HG03565 (cell line): ENCODE results near the gene RNF43.
A peak's percentile ranks its signal among the peaks of the same experiment; 100 is the strongest.

Experiments used
- ATAC-seq: cut with Tn5 transposase; IDR thresholded peaks from one replicate; pipeline ENCODE4 v1.9.1; 2021; ENCODE audit warnings: mild to moderate bottlenecking, moderate library complexity; ENCODE audit not compliant: unreplicated experiment

RNF43 gene

GRCh38 chr17:58382872-58383242 lies 34.5 kb downstream of the RNF43 start:
- ATAC-seq: no peak

DNA sequence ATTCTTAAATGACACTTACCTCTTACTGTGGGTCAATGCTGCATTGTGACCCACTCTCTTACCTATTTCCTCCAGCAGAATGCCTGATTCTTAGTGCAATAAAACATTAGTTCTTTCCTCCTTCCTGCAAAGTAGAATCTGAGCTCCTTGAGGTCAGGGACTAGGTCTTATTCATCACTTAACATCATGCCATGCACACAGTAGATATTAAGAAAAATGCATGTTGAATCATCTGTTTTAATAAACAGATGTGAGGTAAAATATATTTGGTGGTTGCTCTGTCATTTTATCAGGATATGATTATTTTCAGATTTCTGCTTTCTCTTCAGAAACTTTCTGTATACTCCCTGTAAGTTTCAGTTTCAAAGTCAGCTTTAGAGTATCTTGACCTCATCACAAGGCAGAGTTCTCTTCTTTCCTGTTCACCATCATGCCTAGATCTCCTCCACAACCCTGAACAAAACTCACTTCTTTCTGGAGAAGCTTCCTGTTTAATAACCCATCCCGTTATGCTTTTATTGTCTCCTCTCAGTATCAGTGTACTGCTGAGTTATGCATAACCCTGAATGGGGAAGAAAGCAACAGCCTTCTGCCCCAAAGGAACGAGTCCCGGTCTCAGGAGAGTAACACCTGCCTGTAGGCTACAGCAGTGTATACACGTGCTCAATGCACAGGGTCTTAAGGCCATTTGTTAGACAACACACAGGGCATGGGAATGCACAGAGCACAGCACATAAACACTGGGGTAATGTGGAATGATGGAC lies 35.0 kb downstream of the RNF43 start:
- peak; percentile 45 for ATAC-seq

DNA sequence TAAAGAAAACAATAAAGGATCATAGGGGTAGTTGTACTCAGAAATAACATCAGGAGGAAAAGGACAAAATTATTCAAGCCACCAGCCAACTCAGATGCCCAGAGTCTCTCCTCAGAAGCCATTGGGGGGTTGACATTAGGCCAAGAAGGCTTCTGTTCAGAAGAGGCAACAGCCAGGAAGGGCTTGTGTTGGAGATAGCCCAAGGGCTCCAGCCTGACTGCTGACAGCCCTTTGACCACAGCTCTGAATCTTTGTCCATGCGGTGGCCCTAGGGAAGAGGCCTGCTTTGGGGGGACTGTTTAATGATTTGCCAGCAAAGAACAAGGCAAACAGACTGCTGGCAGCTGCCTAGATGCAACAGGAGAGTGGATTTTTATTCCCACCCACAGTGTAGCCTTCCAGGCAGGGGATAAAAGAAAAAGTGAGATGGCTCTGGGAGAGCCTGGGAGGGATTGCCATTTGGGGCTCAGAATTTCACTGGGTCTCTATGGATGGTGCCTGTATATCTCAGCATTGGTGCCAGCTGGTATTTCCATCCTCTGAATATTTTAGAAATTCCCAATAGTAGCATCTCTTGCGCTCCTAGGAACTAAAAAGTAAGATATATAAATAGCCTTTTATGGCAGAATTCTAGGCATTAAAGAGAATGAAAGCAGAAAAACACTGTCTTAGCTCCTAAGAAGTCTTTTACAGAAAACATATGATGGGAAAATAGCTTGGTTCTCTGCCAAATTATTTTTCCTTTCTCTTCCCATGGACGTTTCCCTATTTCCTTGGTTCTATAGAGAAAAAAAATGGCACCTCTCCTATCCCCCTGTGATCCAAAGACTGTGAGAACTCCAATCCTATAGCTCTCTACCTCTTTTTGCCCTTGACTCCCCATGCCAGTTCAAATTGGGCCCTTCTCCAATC lies 36.0 kb downstream of the RNF43 start:
- ATAC-seq: no peak

DNA sequence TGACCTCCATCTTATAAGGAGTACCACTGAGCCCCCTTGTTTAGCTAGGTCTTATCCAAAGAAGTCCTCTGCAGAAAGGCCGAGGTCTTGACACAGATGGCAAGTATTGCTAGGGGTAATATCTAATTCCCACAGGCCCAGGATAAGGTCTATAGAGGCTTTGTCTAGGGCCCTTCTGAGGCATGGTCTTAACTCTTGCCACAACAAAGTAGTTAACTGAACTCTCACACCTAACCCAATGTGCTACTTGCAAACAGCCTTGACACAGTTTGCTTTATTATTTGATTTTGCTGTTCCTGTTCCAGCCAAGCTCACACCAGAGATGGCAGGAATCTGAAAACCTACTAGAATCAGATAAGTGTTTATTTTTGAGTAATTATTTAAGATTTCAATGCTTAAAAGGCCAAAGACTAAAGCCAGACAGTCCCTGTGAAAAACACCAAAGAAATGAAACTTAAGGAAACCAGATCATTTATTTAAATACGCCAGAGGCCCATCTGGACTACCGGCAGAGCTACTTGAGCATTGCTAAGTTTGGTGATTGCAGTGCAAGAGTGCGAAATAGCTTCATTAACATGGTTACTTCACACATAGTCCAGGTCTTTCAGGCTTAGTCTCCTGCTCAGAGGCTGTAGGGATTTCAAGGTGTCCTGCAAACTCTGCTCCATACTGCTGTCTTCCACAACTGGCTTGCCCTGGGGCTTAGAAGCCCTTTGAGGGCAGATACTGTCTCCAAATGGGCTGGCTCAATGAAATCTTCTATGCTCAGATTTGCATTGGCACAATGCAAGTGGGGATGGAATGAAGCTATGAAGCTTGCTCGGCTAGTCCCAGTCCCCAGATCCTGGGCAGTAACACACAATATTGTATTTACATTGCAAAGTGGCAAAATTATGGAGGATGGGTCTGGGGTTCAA lies 36.9 kb downstream of the RNF43 start:
- no peak for ATAC-seq

DNA sequence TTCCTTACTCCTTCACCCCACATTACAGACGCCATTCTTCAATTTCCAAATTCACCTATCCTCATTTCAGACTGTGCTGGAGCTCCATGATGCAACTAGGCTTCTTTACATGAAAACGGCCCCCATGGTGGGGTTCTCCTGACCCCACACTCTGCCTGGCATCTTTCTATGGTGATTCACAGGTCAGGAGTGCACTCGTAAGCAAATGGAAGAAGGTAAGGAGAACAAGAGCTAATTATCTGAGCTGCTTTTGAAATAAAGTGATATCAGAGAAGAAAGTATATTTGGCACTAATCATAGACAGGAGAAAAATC lies 37.9 kb downstream of the RNF43 start:
- ATAC-seq: no peak

DNA sequence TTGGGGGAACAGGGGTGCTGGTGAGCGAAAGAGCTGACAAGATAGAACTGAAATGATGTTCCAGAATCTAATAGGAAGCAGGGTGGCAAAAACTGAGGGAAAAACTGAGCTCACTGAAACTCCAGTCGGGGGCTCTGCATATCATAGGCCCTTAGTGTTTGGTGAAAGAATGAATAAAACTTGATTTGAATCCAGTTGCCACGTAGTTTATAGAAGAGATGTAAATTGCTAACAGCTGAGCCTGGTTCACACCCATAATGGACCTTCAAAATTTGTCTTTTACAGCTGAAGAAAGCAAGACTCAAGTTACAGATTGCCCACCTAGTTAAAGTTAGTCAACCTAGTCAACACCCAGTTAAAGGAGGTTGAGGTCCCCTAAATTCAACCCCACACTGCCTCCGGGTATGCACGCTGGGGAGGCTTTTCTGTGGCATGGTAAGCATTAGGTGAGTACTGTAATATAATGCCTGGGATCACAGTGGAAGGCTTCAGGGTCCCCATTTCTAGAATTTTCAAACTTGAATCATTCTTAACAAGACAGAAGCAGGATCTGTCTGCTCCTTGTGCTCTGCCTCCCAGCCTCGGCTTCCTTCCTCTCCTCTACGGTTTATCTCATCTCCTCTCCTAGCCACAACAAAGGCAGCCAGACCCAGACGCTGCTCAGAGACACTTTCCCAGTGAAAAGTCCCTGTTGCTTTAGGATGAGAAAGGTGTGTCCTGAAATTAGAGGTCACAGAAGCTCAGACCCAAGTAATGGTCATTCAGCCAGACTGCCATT lies 38.4 kb downstream of the RNF43 start:
- no peak for ATAC-seq

- ATAC-seq: no peak
These were observed 39.7 kb downstream of the RNF43 start for GRCh38 chr17:58377661-58378060.

DNA sequence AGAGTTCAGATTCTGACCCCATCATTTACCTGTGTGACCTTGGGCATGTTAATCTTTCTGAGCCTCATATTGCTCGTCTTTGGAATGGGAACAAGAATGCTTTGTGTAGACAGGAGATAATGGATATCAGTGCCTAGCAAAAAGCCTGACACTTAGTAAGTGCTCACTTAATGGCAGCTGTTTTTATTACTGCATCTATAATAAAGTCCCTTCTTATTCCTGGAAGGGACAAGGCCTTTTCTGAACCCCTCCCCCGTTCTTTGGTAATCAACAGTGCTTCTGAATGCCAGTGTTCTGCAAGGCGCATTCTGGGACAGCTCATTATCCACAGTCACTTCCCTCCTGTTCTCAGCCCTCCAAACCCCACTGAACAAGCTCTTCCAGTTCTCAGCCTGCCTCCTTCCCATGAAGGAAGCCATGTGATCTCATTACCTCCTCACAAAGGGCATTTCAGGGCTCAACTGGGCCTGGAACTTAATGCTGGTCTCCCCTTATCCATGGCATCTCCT lies 40.2 kb downstream of the RNF43 start:
- ATAC-seq: no peak

- ATAC-seq: no peak
These were observed 40.8 kb downstream of the RNF43 start for GRCh38 chr17:58376472-58377000.

GRCh38 chr17:58375811-58376210 lies 41.5 kb downstream of the RNF43 start:
- ATAC-seq: no peak

DNA sequence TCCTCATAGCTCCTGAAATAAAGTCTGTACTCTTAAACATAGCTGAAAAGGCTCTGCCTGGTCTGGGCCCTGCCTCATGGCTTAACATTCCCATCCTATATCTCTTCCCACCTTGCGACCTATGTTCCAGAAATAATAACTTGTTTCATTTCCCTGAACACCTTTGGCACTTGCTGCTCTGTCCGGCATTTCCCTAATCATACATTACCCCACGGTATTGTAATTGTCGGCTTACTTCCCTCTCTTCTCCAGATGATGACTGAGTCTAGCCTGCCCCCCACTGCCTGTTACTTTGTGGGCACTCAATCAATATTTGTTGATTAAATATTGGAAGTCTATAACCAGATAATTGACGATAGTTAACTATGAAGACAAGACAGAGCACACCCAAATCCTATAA lies 42.1 kb downstream of the RNF43 start:
- no peak for ATAC-seq

DNA sequence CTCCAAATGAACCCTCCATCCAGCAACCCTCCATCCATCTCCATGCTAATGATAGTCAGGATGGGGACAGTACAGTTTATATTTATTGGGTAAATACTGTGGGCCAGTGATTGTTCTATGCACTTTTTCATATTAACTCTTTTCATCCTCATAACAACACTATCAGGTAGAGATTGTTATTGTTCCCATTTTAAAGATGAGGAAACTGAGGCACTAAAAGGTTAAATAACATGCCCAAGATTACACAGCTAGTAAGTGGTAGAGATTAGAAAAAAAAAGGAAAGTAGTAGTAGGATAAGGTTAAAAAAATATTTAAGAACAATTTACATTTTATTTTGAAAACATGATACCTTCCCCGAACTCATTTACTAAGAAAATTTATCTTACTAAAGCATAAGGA lies 43.4 kb downstream of the RNF43 start:
- no peak for ATAC-seq

DNA sequence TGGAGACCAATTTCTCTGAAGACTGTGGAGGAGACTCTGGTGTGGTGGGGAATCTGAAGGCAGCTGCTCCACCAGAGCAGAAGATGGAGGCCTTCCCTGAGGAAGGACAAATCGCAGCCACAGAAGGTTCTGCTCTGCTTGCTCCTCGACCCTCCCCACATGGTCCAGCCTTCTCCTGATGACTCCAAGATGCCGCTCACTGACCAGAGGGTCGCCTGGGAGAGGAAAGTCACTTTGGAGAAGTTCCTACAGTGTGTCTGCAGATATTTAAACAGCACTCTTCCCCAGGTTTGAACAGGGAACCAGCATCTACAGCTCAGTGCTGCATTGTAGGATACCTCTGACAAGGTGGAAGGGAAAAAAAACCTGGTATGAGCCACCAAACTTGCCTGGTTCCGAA lies 44.3 kb downstream of the RNF43 start:
- ATAC-seq: no peak

DNA sequence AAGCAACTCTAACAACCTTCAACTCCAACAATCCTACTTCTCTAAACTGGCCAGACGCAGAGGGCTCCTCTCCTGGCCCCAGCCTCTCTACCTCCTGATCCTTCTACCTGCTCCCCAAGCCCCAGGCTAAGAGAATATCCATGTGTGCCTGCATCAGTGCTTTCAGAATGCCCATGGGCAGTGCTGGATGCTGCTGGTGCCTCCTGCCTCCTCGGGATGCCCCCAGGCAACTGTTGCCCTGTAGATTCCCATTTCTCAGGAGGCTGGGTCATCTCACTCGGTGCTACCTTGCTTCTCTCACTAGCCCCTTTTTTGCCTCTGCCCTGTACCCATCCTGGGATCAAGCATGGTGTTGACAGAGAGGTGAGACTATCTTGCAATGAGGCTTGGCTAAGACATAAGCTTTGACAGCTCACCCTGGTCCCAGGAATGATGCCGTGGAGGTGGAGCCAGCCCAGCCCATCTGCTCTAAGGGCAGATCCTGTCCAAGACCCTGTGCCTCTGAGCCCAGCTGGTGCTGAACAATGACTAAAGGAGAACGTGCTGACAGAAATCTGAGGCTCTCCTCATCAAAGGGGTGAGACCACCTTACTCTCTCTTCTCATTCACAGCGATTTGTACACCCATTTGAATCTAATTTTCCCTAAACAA lies 45.9 kb downstream of the RNF43 start:
- ATAC-seq: no peak

DNA sequence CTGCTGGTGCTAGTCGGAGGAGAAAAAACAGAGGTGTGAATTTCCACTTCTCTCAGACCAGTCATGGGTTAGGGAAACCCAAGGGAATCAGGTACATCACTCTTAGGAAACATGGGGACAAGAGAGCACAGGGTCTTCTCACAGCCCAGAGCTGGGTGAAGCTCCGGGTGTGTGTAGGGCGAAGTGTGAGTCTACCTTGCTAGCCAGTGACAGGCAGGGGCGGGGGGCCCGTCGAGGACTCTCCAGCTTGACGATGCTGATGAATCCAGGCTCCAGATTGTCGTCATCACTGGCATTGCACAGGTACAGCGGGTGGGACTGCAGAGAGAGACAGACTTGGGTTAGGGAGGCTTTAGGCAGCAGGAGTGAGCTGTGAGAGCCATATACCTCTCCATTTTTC lies 46.6 kb downstream of the RNF43 start:
- no peak for ATAC-seq

DNA sequence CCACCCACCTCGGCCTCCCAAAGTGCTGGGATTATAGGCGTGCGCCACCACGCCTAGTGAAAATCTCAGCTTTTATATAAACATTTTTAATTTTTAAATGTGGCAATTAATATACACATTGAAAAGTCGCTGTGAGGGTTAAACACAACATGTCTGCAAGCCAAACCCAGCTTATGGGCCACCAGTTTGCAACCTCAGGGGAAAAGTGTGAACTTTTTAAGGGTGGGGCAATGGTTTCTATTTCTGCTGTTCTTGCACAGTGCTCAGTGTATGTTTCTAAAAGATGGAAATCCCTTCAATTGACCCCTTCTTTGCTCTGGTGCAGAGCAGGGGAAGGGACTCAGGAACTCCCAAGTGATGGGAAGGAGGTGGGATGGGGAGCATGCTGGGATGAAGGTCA lies 47.0 kb downstream of the RNF43 start:
- ATAC-seq: no peak

DNA sequence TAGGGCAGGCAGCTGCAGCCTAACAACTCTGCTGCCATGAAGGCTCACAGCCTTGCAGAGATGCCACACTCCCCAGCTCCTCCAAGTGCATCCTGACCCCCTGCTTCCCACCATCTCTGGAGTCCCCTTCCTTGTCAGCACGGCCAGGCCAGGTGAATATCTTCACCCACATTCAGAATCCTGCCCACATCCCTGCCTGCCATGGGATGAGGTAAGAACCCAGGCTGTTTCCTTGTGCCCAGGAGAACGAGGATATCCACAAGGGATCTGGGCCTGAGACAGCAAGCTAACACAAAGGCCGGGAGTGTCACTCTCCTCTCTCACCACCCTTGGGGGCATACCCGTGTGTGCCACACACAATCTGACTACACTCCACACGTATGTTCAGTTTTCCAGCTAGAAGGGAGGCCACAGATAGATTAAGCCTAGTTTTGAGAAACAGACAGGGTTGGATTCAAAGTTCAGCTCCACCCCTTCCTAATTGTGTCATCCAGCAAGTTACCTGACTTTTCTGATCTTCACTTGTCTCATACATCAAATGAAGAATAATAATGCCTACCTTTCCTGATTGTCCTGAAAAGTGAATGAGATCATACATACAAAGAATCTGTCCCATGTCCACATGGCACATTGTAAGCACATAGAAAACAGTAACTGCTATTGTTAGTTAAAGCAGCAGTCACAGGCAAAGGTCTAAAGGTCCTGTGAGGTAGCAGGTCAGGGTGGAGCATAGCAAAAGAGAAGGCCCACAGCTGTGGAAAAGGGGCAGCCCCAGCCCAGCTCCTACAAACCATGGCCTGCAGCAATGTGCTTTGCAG lies 47.9 kb downstream of the RNF43 start:
- no peak for ATAC-seq

GRCh38 chr17:58368860-58369213 lies 48.5 kb downstream of the RNF43 start:
- no peak for ATAC-seq
